DOHH2 (cell line): ENCODE results near the gene DTYMK.

Experiments used
- EZH2phosphoT487 ChIP-seq: fragments of 200-600 bp; sonication (generic); IDR thresholded peaks from 2 replicates; pipeline ENCODE4 v1.6.1; 2017; ENCODE audit warnings: borderline replicate concordance, mild to moderate bottlenecking, antibody characterized with exemption, low read length, moderate library complexity, mixed read lengths
- TF ChIP-seq, protein P1 (sequence below): fragments of 200-600 bp; sonication (generic); IDR thresholded peaks from one replicate; pipeline ENCODE4 v1.5.1; 2014; ENCODE audit warnings: antibody characterized with exemption, mild to moderate bottlenecking, low read depth, low read length; ENCODE audit not compliant: poor library complexity, severe bottlenecking

DNA sequence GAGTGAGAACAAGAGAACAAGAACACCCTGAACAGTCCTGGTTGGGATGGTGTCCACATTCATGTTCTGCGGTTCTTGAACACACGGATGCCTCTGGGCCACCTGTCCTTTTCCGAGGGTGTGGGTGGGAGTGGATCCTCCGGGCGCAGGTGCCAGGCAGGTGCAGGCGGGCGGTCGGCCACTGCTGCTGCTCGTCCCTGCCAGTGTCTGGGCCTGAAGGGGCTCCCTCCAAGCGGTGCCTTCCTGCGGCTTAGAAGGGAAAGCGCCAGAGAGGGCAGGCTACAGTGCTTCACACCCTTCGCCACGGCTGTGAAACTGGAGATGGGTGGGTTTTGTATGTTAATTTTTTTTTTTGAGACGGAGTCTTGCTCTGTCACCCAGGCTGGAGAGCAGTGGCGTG, 39.8 kb upstream of the DTYMK start:
- TF ChIP-seq, protein P1, sequence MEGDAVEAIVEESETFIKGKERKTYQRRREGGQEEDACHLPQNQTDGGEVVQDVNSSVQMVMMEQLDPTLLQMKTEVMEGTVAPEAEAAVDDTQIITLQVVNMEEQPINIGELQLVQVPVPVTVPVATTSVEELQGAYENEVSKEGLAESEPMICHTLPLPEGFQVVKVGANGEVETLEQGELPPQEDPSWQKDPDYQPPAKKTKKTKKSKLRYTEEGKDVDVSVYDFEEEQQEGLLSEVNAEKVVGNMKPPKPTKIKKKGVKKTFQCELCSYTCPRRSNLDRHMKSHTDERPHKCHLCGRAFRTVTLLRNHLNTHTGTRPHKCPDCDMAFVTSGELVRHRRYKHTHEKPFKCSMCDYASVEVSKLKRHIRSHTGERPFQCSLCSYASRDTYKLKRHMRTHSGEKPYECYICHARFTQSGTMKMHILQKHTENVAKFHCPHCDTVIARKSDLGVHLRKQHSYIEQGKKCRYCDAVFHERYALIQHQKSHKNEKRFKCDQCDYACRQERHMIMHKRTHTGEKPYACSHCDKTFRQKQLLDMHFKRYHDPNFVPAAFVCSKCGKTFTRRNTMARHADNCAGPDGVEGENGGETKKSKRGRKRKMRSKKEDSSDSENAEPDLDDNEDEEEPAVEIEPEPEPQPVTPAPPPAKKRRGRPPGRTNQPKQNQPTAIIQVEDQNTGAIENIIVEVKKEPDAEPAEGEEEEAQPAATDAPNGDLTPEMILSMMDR = no peak
- TF ChIP-seq EZH2phosphoT487 = no peak
